RCC 7860 (cell line): ENCODE data around the gene MYEOV.
A peak's percentile ranks its signal among the peaks of the same experiment; 100 is the strongest.

Experiments
- DNase-seq: peaks from one replicate; pipeline ENCODE4 v3.0.0-alpha.2; 2015; ENCODE audit warnings: low spot score
- FAIRE-seq: peaks from 2 replicates; lab custom pipeline; 2012; peaks lifted over from hg19 to GRCh38; lab: Jason Lieb, UNC

MYEOV gene

GRCh38 chr11:69314555-69314954, 20.6 kb downstream of the MYEOV start:
- FAIRE-seq (no peak), DNase-seq (no peak)

GRCh38 chr11:69316956-69317355, 23.0 kb downstream of the MYEOV start:
- DNase-seq, result no peak

GRCh38 chr11:69317401-69318092, 23.6 kb downstream of the MYEOV start:
- no peak for DNase-seq
- FAIRE-seq, result no peak

More at GRCh38 chr11:69316956-69317355, 23.0 kb downstream of the MYEOV start:
- no peak for FAIRE-seq

DNA sequence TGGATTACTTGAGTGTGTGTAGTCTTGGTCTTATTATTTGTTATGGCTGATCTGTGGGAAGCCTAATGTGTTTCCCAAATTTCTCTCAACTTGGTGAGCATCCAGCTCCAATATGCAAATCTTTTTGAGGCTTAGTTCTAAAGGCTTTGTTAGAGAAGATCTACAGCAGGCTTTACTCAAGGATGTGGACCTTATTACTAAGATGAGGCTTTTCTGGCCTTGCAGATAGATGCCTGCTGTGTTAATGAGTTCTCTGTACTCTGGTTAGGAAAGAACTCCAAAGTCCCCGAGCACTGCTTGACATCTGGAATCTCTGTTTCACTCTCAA, 24.1 kb downstream of the MYEOV start:
- FAIRE-seq, result no peak
- no peak for DNase-seq

DNA sequence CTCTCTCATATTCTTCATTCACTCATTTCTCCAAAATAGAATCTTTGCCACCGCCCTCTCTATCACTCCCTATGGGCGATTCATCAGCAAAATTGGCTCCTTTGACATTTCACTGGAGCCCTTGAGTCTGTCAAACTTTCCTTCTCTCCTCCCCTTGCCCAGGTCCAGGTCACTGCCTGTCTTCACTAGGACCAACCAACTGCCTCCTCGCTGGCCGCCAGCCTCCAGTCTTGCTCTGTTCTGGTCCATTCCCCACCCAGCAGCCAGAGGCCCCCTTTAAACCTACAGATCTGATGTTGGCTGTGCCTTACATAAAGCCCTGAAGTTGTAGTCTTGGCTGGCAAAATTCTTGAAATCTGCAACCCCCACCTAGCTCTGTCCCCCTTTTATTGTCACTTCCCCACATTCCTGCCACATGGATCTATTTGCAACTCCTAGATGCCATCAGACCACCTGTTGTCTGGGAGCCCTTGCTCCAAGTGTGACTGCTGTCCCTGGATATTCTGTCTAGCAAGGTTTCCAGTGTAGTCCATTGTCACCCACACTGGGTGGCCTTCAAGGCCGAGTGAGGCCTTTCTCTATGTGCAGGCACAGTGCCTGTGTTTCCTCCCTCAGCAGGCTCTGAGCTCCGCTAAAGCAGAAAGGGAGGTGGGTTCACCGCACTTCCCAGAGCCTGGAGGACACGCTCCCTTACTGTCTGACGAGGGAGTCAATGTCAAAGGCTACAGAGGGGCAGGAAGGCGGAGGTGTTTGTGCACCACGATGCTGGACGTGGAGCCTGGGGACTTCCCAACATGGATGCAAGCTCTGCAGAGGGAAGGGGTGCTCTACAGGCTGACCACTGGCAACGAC, 25.5 kb downstream of the MYEOV start:
- DNase-seq, result no peak
- FAIRE-seq, result no peak

- FAIRE-seq (peak; percentile 75), DNase-seq (peak; percentile 79)
Observed at GRCh38 chr11:69320326-69320725, 26.4 kb downstream of the MYEOV start.

DNA sequence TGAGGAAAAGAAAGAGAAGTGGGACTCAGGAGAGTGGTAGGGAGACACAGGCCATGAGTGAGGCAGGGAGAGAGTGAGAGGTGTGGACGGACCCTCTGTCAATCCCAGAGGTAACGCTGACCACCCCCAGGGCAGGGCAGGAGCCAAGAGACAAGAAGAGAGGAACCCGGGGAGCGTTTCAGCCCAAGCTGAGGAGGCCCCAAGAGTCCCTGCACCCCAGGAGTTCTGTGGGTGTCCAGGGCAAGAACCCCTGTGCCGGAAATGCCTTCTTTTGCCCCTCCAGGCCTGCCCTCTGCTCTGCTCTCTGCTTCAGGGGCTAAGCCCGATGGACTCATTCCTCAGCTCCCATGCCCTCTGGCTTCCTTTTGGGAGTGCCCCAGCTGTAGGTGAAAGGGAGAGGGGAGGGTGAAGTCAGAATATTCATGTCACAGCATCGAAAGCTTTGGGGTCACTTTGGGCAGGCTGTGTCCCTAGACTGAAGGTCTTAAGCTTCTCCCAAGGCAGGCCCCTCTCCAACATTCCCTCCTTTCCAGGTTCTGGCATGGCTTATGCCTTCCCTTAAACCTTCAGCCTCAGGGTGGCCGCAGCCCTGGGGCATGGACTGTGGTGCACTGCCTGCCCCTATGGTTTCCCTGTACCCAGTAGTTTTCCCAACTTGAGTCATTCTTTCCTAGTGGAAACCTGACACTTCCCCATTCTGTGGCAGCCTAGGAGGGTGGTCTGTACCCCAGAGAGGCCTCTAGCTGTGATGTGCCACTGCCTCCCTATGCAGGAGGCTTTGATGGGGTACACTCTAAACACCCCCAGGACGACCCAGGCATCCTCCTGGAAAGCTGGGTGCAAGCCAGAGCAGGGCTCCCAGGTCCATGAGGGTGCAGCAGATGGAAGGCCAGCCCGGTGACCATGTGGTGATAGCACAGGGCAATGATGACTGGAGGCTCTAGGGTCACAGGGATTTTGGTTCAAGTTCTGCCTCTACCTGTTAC, 27.1 kb downstream of the MYEOV start:
- FAIRE-seq, result no peak
- peak; percentile 35 for DNase-seq

DNA sequence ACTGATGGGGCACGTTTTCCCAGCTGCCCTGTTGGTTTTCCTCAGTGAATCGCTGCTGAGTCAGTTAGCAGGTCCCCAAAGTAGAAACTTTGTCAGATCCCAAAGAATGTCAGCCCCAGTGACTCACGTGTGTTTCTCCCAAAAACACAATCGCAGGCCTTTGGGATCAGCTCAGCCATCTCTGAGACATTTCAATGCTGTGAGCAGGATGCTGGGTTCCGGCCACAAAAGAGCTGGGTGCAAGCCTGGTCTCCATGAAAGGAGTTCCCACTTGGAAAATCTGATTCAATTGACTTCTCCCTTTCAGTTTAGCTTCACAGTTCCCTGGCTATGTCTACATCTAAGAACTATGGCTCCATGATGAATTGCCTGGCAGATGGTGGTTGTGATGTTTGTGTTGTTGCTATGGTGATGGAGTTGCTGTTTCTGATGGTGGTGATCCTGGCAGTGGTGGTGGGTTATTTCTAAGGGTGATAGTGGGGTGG, 28.0 kb downstream of the MYEOV start:
- FAIRE-seq, result peak; percentile 81
- DNase-seq, result peak; percentile 90

DNA sequence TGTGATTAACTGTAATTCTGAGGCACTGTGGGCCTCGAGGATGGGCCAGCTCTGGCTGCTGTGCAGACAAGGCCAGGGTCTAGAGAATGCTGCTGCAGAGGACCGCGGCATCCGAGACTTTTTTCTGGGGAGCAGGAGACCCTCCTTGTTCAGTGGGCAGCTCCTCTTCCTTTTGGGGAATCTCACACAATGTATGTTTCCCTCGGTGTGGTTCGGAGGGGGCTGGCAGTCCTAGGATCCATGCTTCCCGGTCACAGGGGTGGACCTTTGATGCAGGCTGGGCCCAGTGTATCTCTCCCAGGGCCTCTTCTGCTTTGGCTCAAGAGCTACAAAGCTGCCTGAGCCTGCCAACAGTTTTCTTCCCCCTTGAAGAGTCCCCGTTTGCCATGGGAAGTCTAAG, 31.5 kb downstream of the MYEOV start:
- FAIRE-seq (no peak), DNase-seq (no peak)

- FAIRE-seq (no peak), DNase-seq (no peak)
Observed at GRCh38 chr11:69326622-69327219, 32.8 kb downstream of the MYEOV start.

- no peak for FAIRE-seq
Observed at GRCh38 chr11:69327741-69328191, 33.8 kb downstream of the MYEOV start.

DNA sequence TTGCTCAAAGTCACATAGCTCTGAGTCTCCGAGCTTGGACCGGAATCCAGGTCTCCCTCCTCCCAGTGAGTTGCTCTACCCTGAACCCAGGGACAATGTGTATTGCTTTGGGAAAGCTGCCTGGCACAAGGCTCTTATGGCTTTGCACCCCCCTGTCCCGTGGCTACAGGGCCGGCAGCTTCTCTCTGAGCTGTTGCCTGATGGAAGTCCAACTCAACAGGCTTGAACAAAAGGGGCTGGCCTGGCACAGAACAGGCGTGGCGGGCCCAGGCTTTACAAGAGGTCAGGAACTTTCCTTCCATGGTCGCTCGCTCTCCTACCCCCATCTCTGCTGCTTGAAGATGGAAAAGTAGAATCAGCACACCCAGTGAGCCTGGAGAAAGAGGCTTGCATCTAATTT, 34.3 kb downstream of the MYEOV start:
- FAIRE-seq (no peak), DNase-seq (no peak)

More at GRCh38 chr11:69327741-69328191, 33.8 kb downstream of the MYEOV start:
- no peak for DNase-seq

DNA sequence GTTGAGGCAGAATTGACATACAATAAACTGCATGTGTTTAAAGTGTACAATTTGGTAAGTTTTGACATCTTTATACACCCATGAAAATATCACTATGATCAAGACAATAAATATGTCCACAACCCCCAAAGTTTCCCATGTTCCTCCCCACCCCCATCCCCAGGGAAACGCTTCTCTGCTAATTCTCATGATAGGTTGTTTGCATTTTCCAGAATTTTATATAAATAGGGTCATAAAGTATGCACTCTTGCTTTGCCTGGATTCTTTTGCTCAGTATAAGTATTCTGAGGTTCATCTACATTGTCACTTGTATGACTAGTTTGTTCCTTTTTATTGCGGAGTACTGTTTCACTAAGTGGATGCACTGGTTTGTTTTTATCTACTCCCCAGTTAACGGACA, 35.6 kb downstream of the MYEOV start:
- no peak for FAIRE-seq
- DNase-seq, result no peak

DNA sequence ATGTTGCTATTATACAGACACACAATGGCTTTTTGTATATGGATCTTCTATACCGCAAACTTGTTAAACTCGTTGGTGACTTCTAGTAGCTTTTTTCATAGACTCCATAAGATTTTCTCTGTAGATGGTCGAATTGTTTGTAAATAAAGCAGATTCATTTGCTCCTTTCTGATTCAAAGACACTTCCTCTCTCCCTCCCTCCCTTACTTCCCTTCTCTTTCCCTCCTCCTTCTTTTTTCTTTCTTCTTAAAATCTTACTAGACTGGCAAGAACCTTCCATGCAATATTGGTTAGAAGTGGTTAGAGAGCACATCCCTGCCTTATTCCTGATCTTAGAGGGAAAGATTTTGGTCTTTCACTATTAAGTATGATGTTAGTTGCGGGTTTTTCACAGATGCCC, 36.4 kb downstream of the MYEOV start:
- FAIRE-seq (no peak), DNase-seq (no peak)

- FAIRE-seq, result no peak
- DNase-seq, result no peak
Observed at GRCh38 chr11:69333149-69333710, 39.3 kb downstream of the MYEOV start.

DNA sequence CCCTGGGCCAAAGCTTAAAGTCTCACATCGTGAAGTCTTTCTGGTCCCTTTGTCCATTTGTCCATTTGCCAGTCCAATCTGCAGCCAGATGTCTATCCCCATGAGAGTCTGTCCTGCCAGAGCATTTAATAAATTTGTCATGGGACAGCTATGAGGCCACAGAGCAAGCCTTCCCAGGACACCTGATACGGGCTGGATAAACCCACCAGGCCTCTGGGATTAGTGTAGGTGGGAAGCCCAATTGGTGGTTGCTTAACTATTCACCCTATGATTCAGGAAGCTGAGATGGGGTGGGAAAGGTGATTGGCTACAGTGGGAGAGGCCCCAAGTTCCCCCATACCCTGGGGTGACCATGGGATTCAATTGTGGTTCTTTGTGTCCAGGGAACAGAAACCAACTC, 39.9 kb downstream of the MYEOV start:
- FAIRE-seq (no peak), DNase-seq (no peak)

DNA sequence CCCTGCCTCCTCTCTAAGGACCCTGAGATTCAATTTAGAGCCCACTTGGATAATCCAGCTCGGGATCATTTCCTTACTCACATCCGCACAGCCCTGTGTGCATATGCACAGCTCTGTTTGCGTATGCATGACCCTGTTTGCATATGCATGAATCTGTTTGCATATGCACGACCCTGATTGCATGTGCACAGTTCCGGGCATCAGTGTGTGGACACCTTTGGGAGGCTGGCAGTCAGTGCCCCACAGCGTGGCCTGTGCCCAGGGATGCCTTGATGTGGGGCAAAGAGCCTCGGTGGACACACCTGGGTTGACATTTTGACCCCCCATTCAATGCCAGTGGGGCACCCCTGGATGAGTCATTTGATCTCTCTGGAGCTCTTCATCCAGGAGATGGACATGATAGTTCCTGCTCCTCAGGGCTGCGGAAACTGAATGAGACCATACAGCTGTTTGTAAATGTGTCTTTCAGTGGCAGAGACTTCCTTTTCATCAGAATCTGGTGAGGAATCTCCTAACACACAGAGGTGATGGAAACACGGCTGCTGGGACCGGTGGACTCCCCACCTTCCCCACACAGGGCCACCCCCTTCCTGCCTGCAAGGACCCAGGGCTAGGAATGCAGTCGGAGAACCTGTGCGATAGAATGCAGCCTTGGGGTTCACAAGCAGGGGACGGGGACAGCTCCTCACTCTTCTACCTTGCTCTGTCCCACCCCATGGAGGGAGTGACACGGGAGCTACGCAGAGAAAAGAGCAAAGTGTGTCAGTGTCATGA, 41.2 kb downstream of the MYEOV start:
- FAIRE-seq (no peak), DNase-seq (no peak)

DNA sequence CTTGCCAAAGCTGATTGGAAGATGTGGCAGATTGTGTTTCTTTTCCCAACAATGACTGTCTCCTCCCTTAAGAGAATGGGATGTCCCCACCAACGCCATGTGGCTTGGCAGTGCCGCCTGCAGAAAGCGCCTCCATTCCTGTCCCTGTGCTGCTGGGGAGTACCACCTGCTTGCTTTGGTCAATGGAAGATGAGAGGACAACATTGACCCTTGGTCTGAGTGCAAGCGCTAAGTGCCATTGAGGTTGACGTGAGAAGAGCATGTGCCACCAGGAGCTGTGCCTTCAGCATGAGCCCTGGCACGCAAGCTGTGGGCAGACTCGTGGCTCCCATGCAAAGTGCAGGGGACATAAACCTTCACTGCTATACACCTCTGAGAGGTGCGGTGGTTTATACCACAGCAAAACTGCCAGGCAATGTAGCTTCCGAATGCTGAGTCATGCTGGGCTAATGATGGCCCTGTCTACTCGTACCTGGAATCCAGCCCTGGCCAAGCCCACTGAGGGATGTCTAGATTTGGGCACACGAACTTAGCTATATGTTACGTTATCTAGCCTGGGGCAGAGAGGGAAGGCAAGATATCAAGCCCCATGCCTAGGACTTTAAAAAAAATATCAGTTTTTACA, 41.9 kb downstream of the MYEOV start:
- DNase-seq, result peak; percentile 7
- no peak for FAIRE-seq

- DNase-seq (peak; percentile 31), FAIRE-seq (no peak)
Observed at GRCh38 chr11:69337211-69337721, 43.3 kb downstream of the MYEOV start.
